ENCODE measurements around the gene FNDC5. TPM values are rescaled to one million over a fixed set of nuclear protein-coding genes. Genes with fewer than 3 reads are reported as not detected.

FNDC5 gene
- total and polyA plus RNA-seq, 2 of the 13 experiments (the other 11 are each of a cell fraction or from before 2014, with no cell fraction given): 1.4 to 3.1 TPM

DNA sequence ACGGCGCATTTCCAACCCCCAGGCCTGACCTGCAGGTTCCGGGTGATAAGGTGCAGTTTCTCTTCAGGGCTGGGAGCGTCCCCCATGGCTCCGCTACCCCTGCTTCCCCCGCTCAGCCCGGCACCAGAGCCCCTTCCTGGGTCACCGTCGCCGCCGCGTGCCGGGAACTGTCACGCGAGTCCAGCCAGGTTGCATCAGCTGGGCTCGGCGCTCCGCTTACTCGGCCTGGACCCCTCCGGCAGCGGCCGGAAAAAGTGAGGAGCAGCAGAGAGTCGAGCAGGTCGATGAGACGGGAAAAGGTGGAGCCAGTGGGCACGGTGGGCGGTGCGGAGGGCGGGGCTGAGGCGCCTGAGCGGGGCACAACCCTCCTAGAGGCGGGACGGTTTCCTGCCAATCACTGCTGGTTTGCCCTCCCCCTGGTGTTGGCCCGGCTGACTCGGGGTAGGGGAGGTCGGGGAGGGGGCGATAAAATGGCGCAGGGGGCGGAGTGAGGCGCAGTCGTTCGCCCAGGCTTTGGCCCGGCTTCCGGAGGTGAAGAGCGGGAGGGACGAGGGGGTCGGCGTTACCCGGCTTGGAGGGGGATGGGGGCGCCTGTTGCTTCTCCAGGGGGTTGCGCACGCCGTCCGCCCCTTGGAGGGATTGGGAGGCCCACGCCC, 53.4 kb downstream of the FNDC5 start, which contains the start of the genes S100PBP and YARS1 (continued):
- TF ChIP-seq CHCHD3 (CRISPR knock-in tag; IDR thresholded peaks at IDR 0.05) (no peak), ZNF292 (CRISPR knock-in tag; IDR thresholded peaks at IDR 0.05; ENCODE audit: borderline replicate concordance, low read depth) (no peak), TARDBP (CRISPR knock-in tag; IDR thresholded peaks at IDR 0.05) (peak; percentile 98), CSRNP2 (CRISPR knock-in tag; conservative IDR thresholded peaks at IDR 0.05; ENCODE audit: low read depth) (no peak), KDM6A (CRISPR knock-in tag; IDR thresholded peaks at IDR 0.05; ENCODE audit: low read depth) (0 out of 2 replicates have a peak, but pooled peaks have one; percentile 17), PRMT3 (CRISPR knock-in tag; IDR thresholded peaks at IDR 0.05; ENCODE audit: borderline replicate concordance, low read depth) (0 out of 2 replicates have a peak, but pooled peaks have one; percentile 3), CCAR2 (optimal IDR thresholded peaks at IDR 0.05; ENCODE audit: low read depth, low read length) (peak; percentile 92), MBNL3 (CRISPR knock-in tag; conservative IDR thresholded peaks at IDR 0.05) (no peak), CBX2 (IDR thresholded peaks at IDR 0.05; ENCODE audit: low read depth, low read length) (no peak), CBX2 (CRISPR knock-in tag; IDR thresholded peaks at IDR 0.05; ENCODE audit: low read depth) (0 out of 2 replicates have a peak, but pooled peaks have one; percentile 33), NFRKB (IDR thresholded peaks at IDR 0.05) (no peak), ZNF615 (CRISPR knock-in tag; IDR thresholded peaks at IDR 0.05; ENCODE audit: borderline replicate concordance) (no peak), ZNF619 (CRISPR knock-in tag; IDR thresholded peaks at IDR 0.05) (peak; percentile 95), ZFP36 (IDR thresholded peaks at IDR 0.05; ENCODE audit: borderline replicate concordance, low read depth, low read length, partially characterized antibody) (no peak), ZNF761 (CRISPR knock-in tag; conservative IDR thresholded peaks at IDR 0.05) (peak; percentile 83), NR3C1 (CRISPR knock-in tag; IDR thresholded peaks at IDR 0.05) (no peak), HMGA1 (CRISPR knock-in tag; conservative IDR thresholded peaks at IDR 0.05) (no peak), ZNF768 (CRISPR knock-in tag; IDR thresholded peaks at IDR 0.05) (peak; percentile 54; the same call in 1 of the 2 replicates), AKAP8 (CRISPR knock-in tag; IDR thresholded peaks at IDR 0.05) (peak; percentile 95), SKI (IDR thresholded peaks at IDR 0.05; ENCODE audit: partially characterized antibody) (peak; percentile 65)
- TF ChIP-seq, protein P1, sequence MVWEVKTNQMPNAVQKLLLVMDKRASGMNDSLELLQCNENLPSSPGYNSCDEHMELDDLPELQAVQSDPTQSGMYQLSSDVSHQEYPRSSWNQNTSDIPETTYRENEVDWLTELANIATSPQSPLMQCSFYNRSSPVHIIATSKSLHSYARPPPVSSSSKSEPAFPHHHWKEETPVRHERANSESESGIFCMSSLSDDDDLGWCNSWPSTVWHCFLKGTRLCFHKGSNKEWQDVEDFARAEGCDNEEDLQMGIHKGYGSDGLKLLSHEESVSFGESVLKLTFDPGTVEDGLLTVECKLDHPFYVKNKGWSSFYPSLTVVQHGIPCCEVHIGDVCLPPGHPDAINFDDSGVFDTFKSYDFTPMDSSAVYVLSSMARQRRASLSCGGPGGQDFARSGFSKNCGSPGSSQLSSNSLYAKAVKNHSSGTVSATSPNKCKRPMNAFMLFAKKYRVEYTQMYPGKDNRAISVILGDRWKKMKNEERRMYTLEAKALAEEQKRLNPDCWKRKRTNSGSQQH (CRISPR knock-in tag; IDR thresholded peaks at IDR 0.05; ENCODE audit: low read depth): peak; percentile 97
- TF ChIP-seq, protein P2, sequence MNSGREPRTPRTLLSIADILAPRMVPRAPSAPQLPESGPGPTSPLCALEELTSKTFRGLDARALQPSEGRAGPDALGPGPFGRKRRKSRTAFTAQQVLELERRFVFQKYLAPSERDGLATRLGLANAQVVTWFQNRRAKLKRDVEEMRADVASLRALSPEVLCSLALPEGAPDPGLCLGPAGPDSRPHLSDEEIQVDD (CRISPR knock-in tag; IDR thresholded peaks at IDR 0.05; ENCODE audit: borderline replicate concordance): no peak
- TF ChIP-seq, protein P3, sequence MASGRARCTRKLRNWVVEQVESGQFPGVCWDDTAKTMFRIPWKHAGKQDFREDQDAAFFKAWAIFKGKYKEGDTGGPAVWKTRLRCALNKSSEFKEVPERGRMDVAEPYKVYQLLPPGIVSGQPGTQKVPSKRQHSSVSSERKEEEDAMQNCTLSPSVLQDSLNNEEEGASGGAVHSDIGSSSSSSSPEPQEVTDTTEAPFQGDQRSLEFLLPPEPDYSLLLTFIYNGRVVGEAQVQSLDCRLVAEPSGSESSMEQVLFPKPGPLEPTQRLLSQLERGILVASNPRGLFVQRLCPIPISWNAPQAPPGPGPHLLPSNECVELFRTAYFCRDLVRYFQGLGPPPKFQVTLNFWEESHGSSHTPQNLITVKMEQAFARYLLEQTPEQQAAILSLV (CRISPR knock-in tag; IDR thresholded peaks at IDR 0.05; ENCODE audit: borderline replicate concordance): peak; percentile 95
- TF ChIP-seq, protein P4, sequence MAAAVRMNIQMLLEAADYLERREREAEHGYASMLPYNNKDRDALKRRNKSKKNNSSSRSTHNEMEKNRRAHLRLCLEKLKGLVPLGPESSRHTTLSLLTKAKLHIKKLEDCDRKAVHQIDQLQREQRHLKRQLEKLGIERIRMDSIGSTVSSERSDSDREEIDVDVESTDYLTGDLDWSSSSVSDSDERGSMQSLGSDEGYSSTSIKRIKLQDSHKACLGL (CRISPR knock-in tag; IDR thresholded peaks at IDR 0.05): peak; percentile 96
